A204.1 (cell line): ENCODE measurements around the gene MUC6.

Experiments
- FAIRE-seq: peaks from 2 replicates; lab custom pipeline; 2012; peaks lifted over from hg19 to GRCh38; lab: Jason Lieb, UNC

The MUC6 gene

GRCh38 chr11:1073261-1073724 lies 36.8 kb upstream of the MUC6 start:
- no peak for FAIRE-seq

GRCh38 chr11:1072821-1073231 lies 36.3 kb upstream of the MUC6 start:
- no peak for FAIRE-seq

GRCh38 chr11:1072116-1072820 lies 35.8 kb upstream of the MUC6 start:
- FAIRE-seq: no peak

GRCh38 chr11:1071571-1072115 lies 35.1 kb upstream of the MUC6 start:
- no peak for FAIRE-seq

- FAIRE-seq: no peak
Observed at GRCh38 chr11:1070594-1071462, 34.3 kb upstream of the MUC6 start.

GRCh38 chr11:1069740-1070139 lies 33.2 kb upstream of the MUC6 start:
- no peak for FAIRE-seq

GRCh38 chr11:1067812-1068496 lies 31.4 kb upstream of the MUC6 start:
- FAIRE-seq: no peak

GRCh38 chr11:1064167-1064566 lies 27.6 kb upstream of the MUC6 start:
- no peak for FAIRE-seq

GRCh38 chr11:1062075-1062820 lies 25.7 kb upstream of the MUC6 start:
- no peak for FAIRE-seq

GRCh38 chr11:1060852-1061616 lies 24.5 kb upstream of the MUC6 start:
- FAIRE-seq: no peak

- FAIRE-seq: no peak
Observed at GRCh38 chr11:1060410-1060809, 23.9 kb upstream of the MUC6 start.

GRCh38 chr11:1059759-1060158 lies 23.2 kb upstream of the MUC6 start:
- FAIRE-seq: no peak

GRCh38 chr11:1057806-1058205 lies 21.3 kb upstream of the MUC6 start:
- FAIRE-seq: no peak

GRCh38 chr11:1055990-1056771 lies 19.7 kb upstream of the MUC6 start:
- FAIRE-seq: no peak

GRCh38 chr11:1055109-1055703 lies 18.7 kb upstream of the MUC6 start:
- no peak for FAIRE-seq

GRCh38 chr11:1054143-1055108 lies 17.9 kb upstream of the MUC6 start:
- FAIRE-seq: no peak

- no peak for FAIRE-seq
Observed at GRCh38 chr11:1053121-1053901, 16.8 kb upstream of the MUC6 start.
